ENCODE measurements around the gene TNK1.
"Not testable (repeated sequence)": the region's sequence is repeated elsewhere in the genome, so short reads cannot be mapped to it uniquely, and the experiment has no call there.

- not testable (repeated sequence) for TF ChIP-seq CTCF (IDR thresholded peaks at IDR 0.05); EZH2 (IDR thresholded peaks at IDR 0.05; ENCODE audit: borderline replicate concordance, insufficient read depth, low read depth, low read length, poor library complexity, severe bottlenecking)
Observed at GRCh38 chr17:7337600-7337999, 43.3 kb upstream of the TNK1 start.

All from B cell (primary cell).